Breast epithelium (tissue), 3 donors: ENCODE results near the gene EGLN1.

Experiments used
- CTCF ChIP-seq, 3 donors: fragments of 450-650 bp; IDR thresholded peaks; one replicate each; pipeline ENCODE4 v1.5.1; 2016 to 2017; ENCODE audit warnings: antibody characterized with exemption in 3 of 3, mild to moderate bottlenecking in 3 of 3, moderate library complexity in 3 of 3
- POLR2A ChIP-seq: fragments of 450-650 bp; IDR thresholded peaks from one replicate; pipeline ENCODE4 v1.6.1; 2016; ENCODE audit warnings: antibody characterized with exemption, mild to moderate bottlenecking, moderate library complexity
- POLR2AphosphoS5 ChIP-seq, 3 donors: sonication (generic); formaldehyde crosslinking; IDR thresholded peaks; one replicate each; pipeline ENCODE4 v1.6.1; 2017; ENCODE audit warnings: antibody characterized with exemption in 3 of 3

GRCh38 chr1:231417513-231417912 lies 4.6 kb downstream of the EGLN1 start:
- TF ChIP-seq POLR2AphosphoS5 (IDR thresholded peaks at IDR 0.05) = no peak
- TF ChIP-seq POLR2A = no peak
- no peak for TF ChIP-seq CTCF (IDR thresholded peaks at IDR 0.05)
